Measurements from ENCODE around the gene ZNF469.

Gene ZNF469

DNA sequence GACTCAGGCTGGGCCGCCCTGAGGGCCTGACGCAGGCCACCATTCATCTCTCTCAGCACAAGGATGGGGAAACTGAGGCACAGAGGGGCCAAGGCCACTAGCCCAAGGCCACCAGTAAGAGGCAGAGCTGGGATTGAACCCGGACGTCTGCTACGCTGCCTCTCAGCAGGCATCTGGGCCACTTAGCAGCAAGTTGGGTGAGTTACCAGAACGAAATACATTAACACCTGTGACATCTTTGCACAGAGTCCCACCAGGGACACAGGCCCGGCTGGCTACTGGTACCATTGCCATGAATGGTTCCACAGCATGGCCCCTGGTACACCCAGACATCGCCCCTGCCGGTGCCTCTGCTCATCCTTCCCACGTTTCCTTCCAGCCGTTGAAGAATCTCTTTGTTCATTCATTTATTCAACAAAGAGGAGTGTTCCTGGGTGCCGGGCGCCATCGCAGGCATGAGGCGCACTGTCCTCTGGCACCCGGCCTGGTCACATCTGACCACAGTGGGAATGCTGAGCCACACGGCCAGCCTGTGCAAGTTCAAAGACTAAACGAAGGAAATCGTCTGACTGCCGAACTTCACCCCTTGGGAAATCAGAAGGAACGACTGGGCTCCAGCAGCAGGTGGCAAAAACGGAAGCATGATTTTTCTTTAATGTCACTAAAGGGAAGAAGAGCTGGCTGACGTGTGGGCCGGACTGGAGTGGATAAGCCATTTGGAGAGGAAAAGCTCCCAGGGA, 7.4 kb upstream of the ZNF469 start:
- H3K9me3 ChIP-seq (ENCODE audit: insufficient read depth, low read length, severe bottlenecking) = peaks cover 2% of the 10 kb centered on the region
- H3K4me2 ChIP-seq (ENCODE audit: insufficient read depth, low read length) = no peak overlapping the region
- no peak for DNase-seq
- H3K4me1 ChIP-seq (ENCODE audit: insufficient read depth, low read length) = no peaks in the 10 kb centered on the region
- no peaks in the 10 kb centered on the region for H3K36me3 ChIP-seq (ENCODE audit: insufficient read depth, low read length)
- H3K27ac ChIP-seq (ENCODE audit: low read length) = no peak overlapping the region
- H3K27me3 ChIP-seq (ENCODE audit: insufficient read depth, low read length, poor library complexity) = no peaks in the 10 kb centered on the region
- no peak overlapping the region for H3K9ac ChIP-seq (ENCODE audit: low read depth, low read length)
- no peak overlapping the region for H2AFZ ChIP-seq (ENCODE audit: low read depth, low read length)
- no peaks in the 10 kb centered on the region for H3K79me2 ChIP-seq (ENCODE audit: insufficient read depth, low read length)
- ATAC-seq (ENCODE audit: insufficient read depth, low read depth) = no peak
- TF ChIP-seq, protein P1, sequence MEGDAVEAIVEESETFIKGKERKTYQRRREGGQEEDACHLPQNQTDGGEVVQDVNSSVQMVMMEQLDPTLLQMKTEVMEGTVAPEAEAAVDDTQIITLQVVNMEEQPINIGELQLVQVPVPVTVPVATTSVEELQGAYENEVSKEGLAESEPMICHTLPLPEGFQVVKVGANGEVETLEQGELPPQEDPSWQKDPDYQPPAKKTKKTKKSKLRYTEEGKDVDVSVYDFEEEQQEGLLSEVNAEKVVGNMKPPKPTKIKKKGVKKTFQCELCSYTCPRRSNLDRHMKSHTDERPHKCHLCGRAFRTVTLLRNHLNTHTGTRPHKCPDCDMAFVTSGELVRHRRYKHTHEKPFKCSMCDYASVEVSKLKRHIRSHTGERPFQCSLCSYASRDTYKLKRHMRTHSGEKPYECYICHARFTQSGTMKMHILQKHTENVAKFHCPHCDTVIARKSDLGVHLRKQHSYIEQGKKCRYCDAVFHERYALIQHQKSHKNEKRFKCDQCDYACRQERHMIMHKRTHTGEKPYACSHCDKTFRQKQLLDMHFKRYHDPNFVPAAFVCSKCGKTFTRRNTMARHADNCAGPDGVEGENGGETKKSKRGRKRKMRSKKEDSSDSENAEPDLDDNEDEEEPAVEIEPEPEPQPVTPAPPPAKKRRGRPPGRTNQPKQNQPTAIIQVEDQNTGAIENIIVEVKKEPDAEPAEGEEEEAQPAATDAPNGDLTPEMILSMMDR (IDR thresholded peaks at IDR 0.05; ENCODE audit: borderline replicate concordance, extremely low read depth, low read length, poor library complexity, severe bottlenecking) = no peak
- TF ChIP-seq EZH2 (IDR thresholded peaks at IDR 0.05; ENCODE audit: borderline replicate concordance, low read depth, low read length, severe bottlenecking) = no peak
- no peak overlapping the region for H3K4me3 ChIP-seq (ENCODE audit: low read depth in 1 of 2, low read length in 2 of 2)
- no peaks in the 10 kb centered on the region for H4K20me1 ChIP-seq (ENCODE audit: insufficient read depth, low read length)

DNA sequence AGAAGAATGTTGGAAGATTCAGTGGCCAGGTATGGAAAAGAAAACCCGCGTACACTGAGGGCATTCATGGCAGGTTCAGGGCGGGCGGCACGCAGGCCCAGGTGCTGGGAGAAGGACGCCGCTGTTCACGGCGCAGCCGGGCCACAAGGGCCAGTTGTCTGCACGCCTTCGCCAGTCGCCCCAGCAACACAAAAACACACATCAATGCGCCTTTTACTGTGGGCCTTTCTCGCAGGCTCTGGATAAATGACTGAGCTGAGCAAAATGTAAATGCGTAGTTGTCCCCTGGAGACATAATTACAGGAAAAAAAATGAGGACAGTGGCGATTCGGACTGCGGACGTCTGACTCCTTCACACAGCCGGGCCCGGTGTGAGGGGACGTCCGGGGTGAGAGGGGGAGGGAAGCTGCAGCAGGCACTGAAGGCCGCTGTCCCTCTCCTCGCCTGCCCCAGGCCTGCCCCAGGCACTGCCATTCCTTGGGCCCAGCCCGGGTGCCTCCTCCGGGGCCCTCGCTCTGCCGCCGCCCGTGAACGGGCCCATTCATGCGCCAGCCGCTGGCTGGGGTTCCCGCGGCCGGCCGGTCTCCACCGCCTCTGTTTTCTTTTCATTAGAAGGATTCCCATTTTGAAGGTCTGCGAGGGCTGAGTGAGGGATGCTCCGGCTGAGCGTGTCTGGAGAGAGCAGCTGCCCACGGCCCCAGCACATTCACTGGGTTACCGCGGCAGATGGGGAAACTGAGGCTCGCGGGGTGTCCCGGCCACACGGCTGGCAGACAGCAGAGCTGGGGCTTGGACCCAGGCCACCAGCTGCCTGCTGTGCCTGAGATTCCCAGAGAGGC, 6.5 kb upstream of the ZNF469 start:
- no peaks in the 10 kb centered on the region for H3K27me3 ChIP-seq (ENCODE audit: insufficient read depth, low read length, poor library complexity)
- no peak overlapping the region for H2AFZ ChIP-seq (ENCODE audit: low read depth, low read length)
- no peak overlapping the region for H3K27ac ChIP-seq (ENCODE audit: low read length)
- H3K4me3 ChIP-seq (ENCODE audit: low read depth in 1 of 2, low read length in 2 of 2) = no peak overlapping the region
- TF ChIP-seq, protein P1 (IDR thresholded peaks at IDR 0.05; ENCODE audit: borderline replicate concordance, extremely low read depth, low read length, poor library complexity, severe bottlenecking) = no peak
- no peak for TF ChIP-seq EZH2 (IDR thresholded peaks at IDR 0.05; ENCODE audit: borderline replicate concordance, low read depth, low read length, severe bottlenecking)
- H3K36me3 ChIP-seq (ENCODE audit: insufficient read depth, low read length) = no peaks in the 10 kb centered on the region
- ATAC-seq (ENCODE audit: insufficient read depth, low read depth) (no peak), DNase-seq (no peak)
- H3K4me2 ChIP-seq (ENCODE audit: insufficient read depth, low read length) = no peak overlapping the region
- no peak overlapping the region for H3K9ac ChIP-seq (ENCODE audit: low read depth, low read length)
- peaks cover 6% of the 10 kb centered on the region for H3K9me3 ChIP-seq (ENCODE audit: insufficient read depth, low read length, severe bottlenecking)
- H3K4me1 ChIP-seq (ENCODE audit: insufficient read depth, low read length) = no peaks in the 10 kb centered on the region
- no peaks in the 10 kb centered on the region for H4K20me1 ChIP-seq (ENCODE audit: insufficient read depth, low read length)
- H3K79me2 ChIP-seq (ENCODE audit: insufficient read depth, low read length) = no peaks in the 10 kb centered on the region

DNA sequence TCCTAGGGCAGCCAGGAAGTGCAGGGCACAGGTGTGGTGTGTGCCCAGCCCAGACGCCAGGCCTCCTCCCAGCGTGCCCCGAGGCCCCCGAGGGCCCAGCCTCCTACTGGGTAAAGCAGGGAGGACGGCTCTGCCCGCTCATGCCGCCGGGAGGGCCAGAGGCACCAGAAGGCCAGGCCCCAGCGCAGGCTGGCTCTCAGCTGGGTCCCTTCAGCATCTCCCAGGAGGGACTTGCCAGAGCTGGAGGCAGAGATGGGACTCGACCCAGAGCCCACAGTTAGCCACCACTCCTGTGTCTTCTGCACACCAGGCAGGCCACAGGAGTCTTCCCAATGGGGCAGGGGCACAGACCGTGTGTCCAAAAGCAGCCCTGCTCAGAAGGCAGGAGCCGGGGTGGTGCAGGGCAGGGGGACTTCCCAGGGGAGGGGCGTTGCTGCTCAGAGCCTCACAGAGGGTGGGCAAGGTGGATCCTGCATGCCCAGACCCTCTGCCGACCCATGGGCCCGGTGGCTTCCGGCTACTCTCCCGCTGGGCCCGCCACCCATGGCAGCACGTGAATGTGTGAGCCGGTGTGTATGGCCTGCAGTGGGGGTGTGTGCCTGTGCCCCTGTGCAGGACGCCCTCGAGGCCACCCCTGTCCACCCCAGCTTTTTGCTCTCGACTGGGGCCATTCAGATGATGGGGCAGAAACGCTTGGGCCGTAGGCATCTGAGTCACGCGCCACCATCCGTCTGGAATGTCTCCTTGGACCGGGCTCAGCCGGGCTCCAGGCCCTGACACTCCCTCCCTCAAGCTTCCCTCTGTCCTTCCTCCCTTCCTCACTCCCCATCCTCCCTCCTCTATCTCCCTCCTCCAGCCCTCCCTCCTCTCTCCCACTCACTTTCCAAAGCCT, 5.7 kb upstream of the ZNF469 start:
- Histone ChIP-seq H3K79me2 (ENCODE audit: insufficient read depth, low read length) (no peaks in the 10 kb centered on the region), H4K20me1 (ENCODE audit: insufficient read depth, low read length) (no peaks in the 10 kb centered on the region), H2AFZ (ENCODE audit: low read depth, low read length) (no peak overlapping the region), H3K4me1 (ENCODE audit: insufficient read depth, low read length) (no peaks in the 10 kb centered on the region), H3K27me3 (ENCODE audit: insufficient read depth, low read length, poor library complexity) (no peaks in the 10 kb centered on the region), H3K4me3 (ENCODE audit: low read depth in 1 of 2, low read length in 2 of 2) (no peak overlapping the region), H3K4me2 (ENCODE audit: insufficient read depth, low read length) (no peak overlapping the region), H3K9me3 (ENCODE audit: insufficient read depth, low read length, severe bottlenecking) (peaks cover 6% of the 10 kb centered on the region), H3K36me3 (ENCODE audit: insufficient read depth, low read length) (no peaks in the 10 kb centered on the region), H3K9ac (ENCODE audit: low read depth, low read length) (no peak overlapping the region), H3K27ac (ENCODE audit: low read length) (no peak overlapping the region)
- DNase-seq (no peak), ATAC-seq (ENCODE audit: insufficient read depth, low read depth) (no peak)
- TF ChIP-seq, protein P1 (IDR thresholded peaks at IDR 0.05; ENCODE audit: borderline replicate concordance, extremely low read depth, low read length, poor library complexity, severe bottlenecking) = no peak
- TF ChIP-seq EZH2 (IDR thresholded peaks at IDR 0.05; ENCODE audit: borderline replicate concordance, low read depth, low read length, severe bottlenecking) = no peak
